SK-N-SH treated with all-trans-retinoic acid at 6 μM for 48 hours (cell line): ENCODE results near the gene PYGM.

Experiments
- ARNTL ChIP-seq: fragments of 450-650 bp; formaldehyde crosslinking; IDR thresholded peaks from 2 replicates; pipeline ENCODE4 v1.5.0; 2020; ENCODE audit warnings: low read depth, mild to moderate bottlenecking, moderate library complexity, borderline replicate concordance
- BACH2 ChIP-seq: fragments of 250-450 bp; sonication (Bioruptor Pico); IDR thresholded peaks from 2 replicates; pipeline ENCODE4 v1.9.0; 2021; ENCODE audit warnings: mild to moderate bottlenecking, borderline replicate concordance
- CSRNP3 ChIP-seq: fragments of 250-450 bp; sonication (Bioruptor Pico); IDR thresholded peaks from 2 replicates; pipeline ENCODE4 v1.5.1; 2021; ENCODE audit warnings: mild to moderate bottlenecking, moderate library complexity
- ESRRG ChIP-seq: fragments of 250-450 bp; sonication (Bioruptor Pico); IDR thresholded peaks from 2 replicates; pipeline ENCODE4 v1.6.1; 2021; ENCODE audit warnings: mild to moderate bottlenecking
- ISL1 ChIP-seq: fragments of 250-450 bp; sonication (Bioruptor Pico); IDR thresholded peaks from 2 replicates; pipeline ENCODE4 v2.1.2; 2022; ENCODE audit warnings: mild to moderate bottlenecking, moderate library complexity
- OSR1 ChIP-seq: fragments of 250-450 bp; sonication (Bioruptor Pico); IDR thresholded peaks from 2 replicates; pipeline ENCODE4 v1.8.0; 2022; ENCODE audit warnings: moderate library complexity, mild to moderate bottlenecking, inconsistent platforms
- PATZ1 ChIP-seq: fragments of 250-450 bp; sonication (Bioruptor Pico); IDR thresholded peaks from 2 replicates; pipeline ENCODE4 v1.8.0; 2020; ENCODE audit warnings: mild to moderate bottlenecking, moderate library complexity, borderline replicate concordance
- POU6F1 ChIP-seq: fragments of 250-450 bp; sonication (Bioruptor Pico); IDR thresholded peaks from 2 replicates; pipeline ENCODE4 v1.8.0; 2021; ENCODE audit warnings: low read depth, mild to moderate bottlenecking, moderate library complexity, borderline replicate concordance
- RARB ChIP-seq: fragments of 250-450 bp; sonication (Bioruptor Pico); IDR thresholded peaks from 2 replicates; pipeline ENCODE4 v1.8.0; 2021; ENCODE audit warnings: mild to moderate bottlenecking, moderate library complexity
- SNAI2 ChIP-seq: fragments of 250-450 bp; sonication (Bioruptor Pico); IDR thresholded peaks from 2 replicates; pipeline ENCODE4 v1.5.0; 2020; ENCODE audit warnings: mild to moderate bottlenecking, moderate library complexity
- TOX ChIP-seq: fragments of 250-450 bp; sonication (Bioruptor Pico); IDR thresholded peaks from 2 replicates; pipeline ENCODE4 v1.8.0; 2021; ENCODE audit warnings: mild to moderate bottlenecking, moderate library complexity, borderline replicate concordance
- ZFP3 ChIP-seq: fragments of 250-450 bp; sonication (Bioruptor Pico); IDR thresholded peaks from 2 replicates; pipeline ENCODE4 v1.5.0; 2020; ENCODE audit warnings: mild to moderate bottlenecking, moderate library complexity
- ZFP30 ChIP-seq: fragments of 450-650 bp; formaldehyde crosslinking; IDR thresholded peaks from 2 replicates; pipeline ENCODE4 v1.5.0; 2022; ENCODE audit warnings: mild to moderate bottlenecking, moderate library complexity
- ZNF8 ChIP-seq: fragments of 450-650 bp; formaldehyde crosslinking; IDR thresholded peaks from 2 replicates; pipeline ENCODE4 v1.5.0; 2020; ENCODE audit warnings: mild to moderate bottlenecking, moderate library complexity

GRCh38 chr11:64734811-64735724, 24.7 kb downstream of the PYGM start:
- TF ChIP-seq PATZ1 (CRISPR knock-in tag) (no peak), ZNF8 (CRISPR knock-in tag) (no peak), ARNTL (CRISPR knock-in tag) (no peak), OSR1 (CRISPR knock-in tag) (no peak), ZFP3 (CRISPR knock-in tag) (no peak), ZFP30 (CRISPR knock-in tag) (no peak), SNAI2 (CRISPR knock-in tag) (no peak), TOX (CRISPR knock-in tag) (no peak), RARB (CRISPR knock-in tag) (no peak), ISL1 (CRISPR knock-in tag) (no peak), POU6F1 (CRISPR knock-in tag) (no peak), BACH2 (CRISPR knock-in tag) (no peak), CSRNP3 (CRISPR knock-in tag) (no peak), ESRRG (CRISPR knock-in tag) (no peak)
